Mesodermal cell (in vitro differentiated cells): Measurements from ENCODE around the gene VWA2. TPM values are rescaled to one million over a fixed set of nuclear protein-coding genes. Genes with fewer than 3 reads are reported as not detected.
A peak's percentile ranks its signal among the peaks of the same experiment; 100 is the strongest.

Experiments
- H3K27ac ChIP-seq: 2 replicates; pipeline ENCODE4 v1.7.0; 2013; ENCODE audit warnings: mild to moderate bottlenecking, low read depth, low read length, moderate library complexity; ENCODE audit not compliant: severe bottlenecking
- H3K36me3 ChIP-seq: 2 replicates; pipeline ENCODE4 v1.7.1; 2013; ENCODE audit warnings: mild to moderate bottlenecking, low read length, moderate library complexity; ENCODE audit not compliant: control insufficient read depth, insufficient read depth
- H3K4me1 ChIP-seq: one replicate; pipeline ENCODE4 v1.7.1; 2013; ENCODE audit warnings: mild to moderate bottlenecking, low read length; ENCODE audit not compliant: insufficient read depth, control insufficient read depth, poor library complexity, severe bottlenecking
- H3K4me3 ChIP-seq: 2 replicates; pipeline ENCODE4 v1.7.0; 2013; ENCODE audit warnings: low read length, control low read depth, mild to moderate bottlenecking; ENCODE audit not compliant: insufficient read depth, poor library complexity, severe bottlenecking; ENCODE audit errors: extremely low read depth
- H3K9me3 ChIP-seq: 2 replicates; pipeline ENCODE4 v1.7.1; 2013; ENCODE audit warnings: mild to moderate bottlenecking, low read length, moderate library complexity; ENCODE audit not compliant: control insufficient read depth
- WGBS, 2 experiments: methylation state at CpG; one replicate each; pipeline ENCODE4 v1.1.5; 2013; ENCODE audit warnings: missing lambda C conversion rate in 2 of 2; ENCODE audit not compliant: insufficient coverage in 2 of 2; 5-methylcytosine and 5-hydroxymethylcytosine counted together
- polyA plus RNA-seq, 2 experiments: library from polyadenylated mRNA; stranded (reverse); fragments of 50-300 nt; gene quantifications; one replicate each; pipeline ENCODE4 v1.2.3, GENCODE V29; 2013

VWA2 gene
- 0.18 TPM for polyA plus RNA-seq (2013, experiment 1 of 2)
- polyA plus RNA-seq (2013, experiment 2 of 2), result 0.20 TPM

GRCh38 chr10:114239117-114239993 lies at the start of gene VWA2:
Gene VWA2 (plus strand): TSS chr10:114239254. CDS start chr10:114248714, 9,460 bp downstream.
- no peaks in the 10 kb centered on the region for H3K9me3 ChIP-seq
- H3K4me1 ChIP-seq, result peaks cover 3% of the 10 kb centered on the region
- 2 to 4% methylated on average over 62 to 65 of the region's 79 CpGs for WGBS, 2 experiments
- no peaks in the 10 kb centered on the region for H3K36me3 ChIP-seq
- H3K4me3 ChIP-seq, result peak within 1 kb of the TSS; percentile 39
- no peak within 1 kb of the TSS for H3K27ac ChIP-seq

GRCh38 chr10:114189700-114190099 lies 49.4 kb upstream of the VWA2 start:
- Histone ChIP-seq H3K4me1 (no peaks in the 10 kb centered on the region), H3K36me3 (no peaks in the 10 kb centered on the region), H3K4me3 (no peak overlapping the region), H3K9me3 (no peaks in the 10 kb centered on the region), H3K27ac (no peak overlapping the region)
- 98% methylated on average over 6 to 7 of the region's 8 CpGs for WGBS, 2 experiments

- Histone ChIP-seq H3K9me3 (no peaks in the 10 kb centered on the region), H3K27ac (no peak overlapping the region), H3K4me1 (no peaks in the 10 kb centered on the region), H3K36me3 (no peaks in the 10 kb centered on the region), H3K4me3 (no peak overlapping the region)
- WGBS, 2 experiments, result 83% methylated on average over 1 of the region's 2 CpGs; no CpG with 5 or more reads in 1 of the 2 experiments
Observed at GRCh38 chr10:114195079-114195478, 44.0 kb upstream of the VWA2 start.

- Histone ChIP-seq H3K36me3 (no peaks in the 10 kb centered on the region), H3K9me3 (no peaks in the 10 kb centered on the region), H3K4me1 (no peaks in the 10 kb centered on the region), H3K4me3 (no peak overlapping the region), H3K27ac (no peak overlapping the region)
- WGBS, 2 experiments, result 67 to 100% methylated on average over 1 of the region's 4 CpGs
Observed at GRCh38 chr10:114199239-114199638, 39.8 kb upstream of the VWA2 start.

- no peak overlapping the region for H3K4me3 ChIP-seq
- H3K27ac ChIP-seq, result no peak overlapping the region
- WGBS, 2 experiments, result 92% methylated on average over 2 of the region's 3 CpGs; no CpG with 5 or more reads in 1 of the 2 experiments
- H3K4me1 ChIP-seq, result no peaks in the 10 kb centered on the region
- no peaks in the 10 kb centered on the region for H3K36me3 ChIP-seq
- H3K9me3 ChIP-seq, result no peaks in the 10 kb centered on the region
Observed at GRCh38 chr10:114202812-114203211, 36.2 kb upstream of the VWA2 start.

GRCh38 chr10:114206902-114207301 lies 32.2 kb upstream of the VWA2 start:
- Histone ChIP-seq H3K4me1 (peaks cover 4% of the 10 kb centered on the region), H3K36me3 (no peaks in the 10 kb centered on the region), H3K27ac (no peak overlapping the region), H3K4me3 (no peak overlapping the region), H3K9me3 (no peaks in the 10 kb centered on the region)
- 87 to 96% methylated on average over 2 of the region's 2 CpGs for WGBS, 2 experiments

GRCh38 chr10:114207349-114207748 lies 31.7 kb upstream of the VWA2 start:
- Histone ChIP-seq H3K4me3 (no peak overlapping the region), H3K36me3 (no peaks in the 10 kb centered on the region), H3K9me3 (no peaks in the 10 kb centered on the region), H3K27ac (no peak overlapping the region), H3K4me1 (peaks cover 4% of the 10 kb centered on the region)
- WGBS, 2 experiments, result 94 to 100% methylated on average over 1 of the region's 1 CpG

- Histone ChIP-seq H3K27ac (no peak overlapping the region), H3K9me3 (no peaks in the 10 kb centered on the region), H3K36me3 (no peaks in the 10 kb centered on the region), H3K4me1 (peaks cover 4% of the 10 kb centered on the region), H3K4me3 (no peak overlapping the region)
- 67 to 72% methylated on average over 2 of the region's 2 CpGs for WGBS, 2 experiments
Observed at GRCh38 chr10:114208351-114208750, 30.7 kb upstream of the VWA2 start.

GRCh38 chr10:114212153-114212552 lies 26.9 kb upstream of the VWA2 start:
- no peak overlapping the region for H3K4me3 ChIP-seq
- H3K4me1 ChIP-seq, result peaks cover 4% of the 10 kb centered on the region
- no peak overlapping the region for H3K27ac ChIP-seq
- 92% methylated on average over 2 of the region's 2 CpGs; no CpG with 5 or more reads in 1 of the 2 experiments for WGBS, 2 experiments
- H3K36me3 ChIP-seq, result no peaks in the 10 kb centered on the region
- H3K9me3 ChIP-seq, result no peaks in the 10 kb centered on the region

- H3K9me3 ChIP-seq, result no peaks in the 10 kb centered on the region
- H3K4me1 ChIP-seq, result no peaks in the 10 kb centered on the region
- H3K27ac ChIP-seq, result no peak overlapping the region
- WGBS, 2 experiments, result 100% methylated on average over 1 of the region's 1 CpG; no CpG with 5 or more reads in 1 of the 2 experiments
- no peak overlapping the region for H3K4me3 ChIP-seq
- H3K36me3 ChIP-seq, result no peaks in the 10 kb centered on the region
Observed at GRCh38 chr10:114215033-114215432, 24.0 kb upstream of the VWA2 start.

GRCh38 chr10:114220281-114220680 lies 18.8 kb upstream of the VWA2 start:
- H3K4me1 ChIP-seq, result no peaks in the 10 kb centered on the region
- H3K27ac ChIP-seq, result no peak overlapping the region
- H3K4me3 ChIP-seq, result no peak overlapping the region
- H3K9me3 ChIP-seq, result no peaks in the 10 kb centered on the region
- H3K36me3 ChIP-seq, result no peaks in the 10 kb centered on the region
- WGBS, 2 experiments, result 83 to 100% methylated on average over 1 to 2 of the region's 2 CpGs
